ENCODE data around the gene UBASH3A. TPM values are rescaled to one million over a fixed set of nuclear protein-coding genes. Genes with fewer than 3 reads are reported as not detected.
A peak's percentile ranks its signal among the peaks of the same experiment; 100 is the strongest.

Gene UBASH3A
- total RNA-seq, 2 experiments from 2014 or later = 13.5 to 14.9 TPM

DNA sequence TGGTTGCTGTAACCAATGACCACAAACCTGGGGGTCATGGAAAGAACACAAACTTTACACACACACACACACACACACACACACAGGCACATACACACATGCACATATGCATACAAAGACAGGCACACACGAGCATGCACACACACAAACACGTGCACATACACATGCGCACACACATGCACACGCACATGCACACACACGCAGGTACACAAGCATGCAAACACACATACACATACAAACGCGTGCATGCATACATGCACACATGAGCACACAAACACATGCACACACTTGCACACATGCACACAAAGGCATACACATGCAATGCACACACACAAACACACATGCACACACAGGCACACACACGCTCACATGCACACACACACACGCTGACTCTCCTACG, 44.0 kb downstream of the UBASH3A start:
- peaks cover 26% of the 10 kb centered on the region for H3K4me1 Mint-ChIP-seq (ENCODE audit: low read depth)
- intact Hi-C loops (cut with micrococcal nuclease) = no loop called here

DNA sequence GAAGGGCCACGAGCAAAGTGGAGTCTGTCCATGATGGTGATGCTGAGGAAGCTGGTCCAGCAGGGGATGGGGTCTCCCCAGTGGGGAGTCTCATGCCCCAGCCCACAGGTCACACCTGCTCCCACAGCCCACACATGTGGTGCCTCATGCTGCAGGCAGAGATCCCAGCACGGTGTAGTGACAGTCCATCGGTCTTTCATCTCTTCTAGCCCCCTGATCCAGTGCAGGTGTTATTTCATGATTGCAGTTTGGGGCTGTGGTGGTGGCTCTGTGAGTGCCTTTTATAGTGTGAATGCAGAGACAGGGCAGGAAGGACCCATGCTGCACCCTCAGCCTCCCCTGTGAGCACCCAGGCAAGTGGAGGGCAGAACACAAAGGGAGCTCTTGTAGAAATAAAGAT, 45.0 kb downstream of the UBASH3A start:
- Mint-ChIP-seq H3K27me3 (ENCODE audit: low read depth) (no peaks in the 10 kb centered on the region), H3K4me1 (ENCODE audit: low read depth) (peaks cover 34% of the 10 kb centered on the region), H3K4me3 (no peak overlapping the region), H3K9me3 (no peaks in the 10 kb centered on the region), H3K27ac (no peak overlapping the region), H3K36me3 (ENCODE audit: low read depth) (peaks cover 12% of the 10 kb centered on the region)
- no peak for DNase-seq
- intact Hi-C loops (cut with micrococcal nuclease) = no loop called here
- CTCF ChIA-PET = interaction anchor here (0.6 to 4.0 kb wide), 6 partner anchors 39 to 139 kb away, joined by 3 to 23 read pairs (median 9); no protein-coding TSS in a partner anchor

More for the DNA sequence above, 44.0 kb downstream of the UBASH3A start:
- no peak overlapping the region for H3K4me3 Mint-ChIP-seq
- H3K27ac Mint-ChIP-seq = no peak overlapping the region
- no peaks in the 10 kb centered on the region for H3K27me3 Mint-ChIP-seq (ENCODE audit: low read depth)
- H3K9me3 Mint-ChIP-seq = no peaks in the 10 kb centered on the region
- CTCF ChIA-PET = interaction anchor here (1.0 kb wide), 1 partner anchor 38 kb away, joined by 3 read pairs; no protein-coding TSS in a partner anchor
- peaks cover 13% of the 10 kb centered on the region for H3K36me3 Mint-ChIP-seq (ENCODE audit: low read depth)
- no peak for DNase-seq

DNA sequence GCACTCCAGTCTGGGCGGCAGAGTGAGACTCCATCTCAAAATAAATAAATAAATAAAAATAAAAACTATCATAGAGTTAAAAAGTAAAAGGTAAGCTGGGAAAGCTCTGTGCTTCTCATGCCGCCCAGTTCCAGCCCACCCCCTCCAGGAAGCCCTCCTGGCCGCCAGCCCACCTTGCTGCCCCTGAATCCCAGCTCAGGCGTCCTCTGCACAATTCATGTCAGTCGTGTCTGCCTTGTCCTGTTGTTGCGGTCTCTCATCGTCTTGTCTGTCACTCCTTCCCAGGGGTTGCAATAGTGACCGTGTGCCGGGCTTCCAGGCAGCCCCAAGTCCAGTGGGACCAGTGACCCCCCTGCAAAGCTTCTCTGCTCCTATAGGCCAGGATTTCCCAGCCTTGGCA, 48.2 kb downstream of the UBASH3A start:
- intact Hi-C loops (cut with micrococcal nuclease) = loop anchor here (2.0 to 5.0 kb wide), 2 partner anchors 29 to 290 kb away; no protein-coding TSS in a partner anchor
- H3K27ac Mint-ChIP-seq = no peak overlapping the region
- CTCF ChIA-PET = interaction anchor here (0.6 to 4.0 kb wide), 4 partner anchors 15 to 125 kb away, joined by 3 to 23 read pairs (median 4); no protein-coding TSS in a partner anchor
- peaks cover 39% of the 10 kb centered on the region for H3K4me1 Mint-ChIP-seq (ENCODE audit: low read depth)
- H3K4me3 Mint-ChIP-seq = no peak overlapping the region
- no peak for DNase-seq
- H3K9me3 Mint-ChIP-seq = no peaks in the 10 kb centered on the region
- H3K36me3 Mint-ChIP-seq (ENCODE audit: low read depth) = peaks cover 4% of the 10 kb centered on the region
- no peaks in the 10 kb centered on the region for H3K27me3 Mint-ChIP-seq (ENCODE audit: low read depth)

DNA sequence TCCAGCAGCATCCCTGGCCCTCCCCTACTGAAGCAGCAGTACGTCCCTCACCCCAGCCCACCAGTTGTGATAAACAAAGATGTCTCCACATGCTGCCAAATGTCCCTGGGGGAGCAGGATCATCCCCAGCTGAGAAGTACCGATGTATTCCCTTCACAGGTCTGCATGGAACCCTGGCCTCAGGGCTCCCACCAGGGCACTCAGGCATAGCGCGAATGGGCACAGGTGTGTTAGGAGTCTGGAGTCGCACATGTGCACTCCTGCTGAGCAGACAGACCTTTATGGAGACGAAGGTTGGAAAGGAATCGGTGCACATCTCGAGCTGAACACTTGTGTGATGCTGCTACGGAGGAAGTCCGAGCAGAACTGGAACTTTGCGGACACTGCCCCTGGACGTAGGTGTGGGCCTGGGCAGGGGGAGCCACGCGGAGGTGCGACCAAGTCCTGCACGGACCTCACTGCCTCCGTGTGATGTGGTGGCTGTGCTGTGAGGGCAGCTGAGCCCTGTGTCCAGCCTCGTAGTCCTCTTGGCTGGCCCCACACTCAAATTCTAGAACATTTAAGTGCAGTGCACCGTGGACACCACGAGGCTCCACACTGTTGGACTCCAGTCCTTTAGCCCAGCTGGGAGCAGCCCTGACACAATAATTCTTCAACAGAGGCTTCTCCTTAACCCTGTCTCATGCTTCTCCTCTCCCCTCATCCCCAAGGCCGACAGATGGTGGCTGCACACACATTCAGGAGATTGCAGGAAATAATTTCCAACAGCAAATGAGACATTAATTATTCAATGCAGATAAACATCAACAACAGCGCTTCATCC, 48.9 kb downstream of the UBASH3A start:
- DNase-seq = no peak
- no peaks in the 10 kb centered on the region for H3K9me3 Mint-ChIP-seq
- intact Hi-C loops (cut with micrococcal nuclease) = loop anchor here (5.0 kb wide), 1 partner anchor 290 kb away; no protein-coding TSS in a partner anchor
- no peak overlapping the region for H3K27ac Mint-ChIP-seq
- H3K36me3 Mint-ChIP-seq (ENCODE audit: low read depth) = peaks cover 4% of the 10 kb centered on the region
- H3K27me3 Mint-ChIP-seq (ENCODE audit: low read depth) = no peaks in the 10 kb centered on the region
- no peak overlapping the region for H3K4me3 Mint-ChIP-seq
- H3K4me1 Mint-ChIP-seq (ENCODE audit: low read depth) = peaks cover 40% of the 10 kb centered on the region
- CTCF ChIA-PET = interaction anchor here (0.6 to 1.7 kb wide), 3 partner anchors 14 to 126 kb away, joined by 3 to 5 read pairs (median 4); no protein-coding TSS in a partner anchor

DNA sequence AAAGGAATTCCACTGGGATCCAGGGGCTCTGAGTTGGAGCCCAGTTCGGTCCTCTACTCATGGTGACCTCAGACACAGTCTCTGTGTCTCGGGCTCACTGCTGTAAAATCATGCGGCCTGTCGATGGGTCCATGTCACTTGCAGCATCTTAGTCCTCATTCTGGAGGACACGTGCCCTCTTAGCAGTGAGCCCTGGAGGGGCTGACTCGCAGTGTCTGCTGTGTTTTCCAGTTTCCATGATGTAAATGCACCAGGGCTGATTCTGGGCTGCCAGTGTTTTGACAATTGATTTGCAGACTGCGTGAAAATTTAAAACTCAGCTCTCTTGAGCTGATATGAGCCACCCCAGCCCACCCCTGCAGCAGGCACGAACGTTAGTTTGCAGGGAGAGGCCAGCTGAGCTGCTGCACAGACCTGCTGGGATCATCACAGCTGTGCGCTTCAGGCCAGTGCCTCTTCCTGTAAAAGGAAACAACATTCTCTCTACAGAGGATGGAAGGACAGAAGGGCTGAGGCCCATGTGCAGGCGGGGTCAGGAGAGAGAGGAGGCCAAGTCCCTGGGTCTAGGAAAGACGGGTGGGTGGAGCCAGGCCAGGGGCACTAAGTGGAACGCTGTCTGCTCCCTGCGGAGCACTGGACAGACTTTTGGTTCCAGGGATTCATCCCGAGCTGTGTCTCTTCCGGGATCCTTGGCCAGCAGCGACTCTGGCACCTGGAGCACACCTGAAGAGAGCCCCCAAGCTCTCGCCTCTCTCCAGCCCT, 49.7 kb downstream of the UBASH3A start:
- Mint-ChIP-seq H3K27ac (no peak overlapping the region), H3K36me3 (ENCODE audit: low read depth) (no peaks in the 10 kb centered on the region), H3K4me3 (no peak overlapping the region), H3K4me1 (ENCODE audit: low read depth) (peaks cover 37% of the 10 kb centered on the region), H3K27me3 (ENCODE audit: low read depth) (no peaks in the 10 kb centered on the region), H3K9me3 (no peaks in the 10 kb centered on the region)
- DNase-seq = no peak
- CTCF ChIA-PET = interaction anchor here (1.7 to 1.8 kb wide), 2 partner anchors 93 to 143 kb away, joined by 4 to 6 read pairs; no protein-coding TSS in a partner anchor
- intact Hi-C loops (cut with micrococcal nuclease) = loop anchor here (5.0 kb wide), 1 partner anchor 291 kb away; no protein-coding TSS in a partner anchor

DNA sequence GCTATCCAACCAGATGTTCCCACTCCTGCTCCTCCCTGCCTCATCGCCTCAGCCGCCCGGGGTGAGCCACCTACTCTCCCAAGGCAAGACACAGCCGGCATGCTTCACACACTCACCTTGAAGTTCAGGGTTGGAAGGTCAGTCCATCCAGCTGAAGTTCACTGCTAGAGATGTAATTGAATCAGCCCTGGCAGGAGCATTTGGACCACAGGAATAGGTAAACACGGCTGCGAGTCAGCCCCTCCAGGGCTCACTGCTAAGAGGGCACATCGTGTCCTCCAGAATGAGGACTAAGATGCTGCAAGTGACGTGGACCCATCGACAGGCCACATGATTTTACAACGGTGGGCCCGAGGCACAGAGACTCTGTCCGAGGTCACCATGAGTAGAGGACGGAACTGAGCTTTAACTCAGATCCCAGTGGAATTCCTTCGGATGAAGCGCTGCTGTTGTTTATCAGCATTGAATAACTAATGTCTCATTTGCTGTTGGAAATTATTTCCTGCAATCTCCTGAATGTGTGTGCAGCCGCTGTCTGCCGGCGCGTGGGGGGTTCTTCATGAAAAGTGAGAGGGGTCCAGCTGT, 50.4 kb downstream of the UBASH3A start:
- intact Hi-C loops (cut with micrococcal nuclease) = loop anchor here (5.0 kb wide), 1 partner anchor 292 kb away; no protein-coding TSS in a partner anchor
- Mint-ChIP-seq H3K4me1 (ENCODE audit: low read depth) (peaks cover 37% of the 10 kb centered on the region), H3K27ac (no peak overlapping the region), H3K9me3 (no peaks in the 10 kb centered on the region), H3K27me3 (ENCODE audit: low read depth) (no peaks in the 10 kb centered on the region), H3K36me3 (ENCODE audit: low read depth) (no peaks in the 10 kb centered on the region), H3K4me3 (no peak overlapping the region)
- CTCF ChIA-PET = interaction anchor here (1.0 to 1.8 kb wide), 2 partner anchors 61 to 144 kb away, joined by 3 to 6 read pairs; no protein-coding TSS in a partner anchor
- DNase-seq = no peak

DNA sequence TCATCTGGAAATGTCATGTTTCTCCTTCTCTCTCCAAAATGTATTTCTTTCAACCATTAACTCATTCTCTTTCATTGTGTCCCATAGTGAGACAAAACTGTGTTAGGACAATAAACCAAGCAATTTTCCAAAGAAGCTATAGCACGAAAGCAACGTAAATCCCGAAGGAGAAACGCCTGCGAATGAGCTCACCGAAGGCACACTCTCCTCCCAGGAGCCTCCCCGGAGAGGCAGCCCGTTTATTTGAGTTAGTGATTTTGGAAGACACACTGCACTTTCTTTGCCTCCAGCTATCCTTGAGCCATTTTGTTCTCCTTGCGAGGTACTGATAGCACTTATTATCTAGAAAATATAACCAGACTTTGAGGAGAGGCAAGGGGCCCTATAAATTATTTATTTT, 51.1 kb downstream of the UBASH3A start:
- CTCF ChIA-PET = interaction anchor here (1.0 to 2.5 kb wide), 4 partner anchors 62 to 144 kb away, joined by 3 to 14 read pairs (median 6); no protein-coding TSS in a partner anchor
- intact Hi-C loops (cut with micrococcal nuclease) = loop anchor here (5.0 kb wide), 1 partner anchor 292 kb away; no protein-coding TSS in a partner anchor
- Mint-ChIP-seq H3K9me3 (no peaks in the 10 kb centered on the region), H3K27me3 (ENCODE audit: low read depth) (no peaks in the 10 kb centered on the region), H3K4me1 (ENCODE audit: low read depth) (peaks cover 36% of the 10 kb centered on the region), H3K4me3 (no peak overlapping the region), H3K36me3 (ENCODE audit: low read depth) (no peaks in the 10 kb centered on the region), H3K27ac (no peak overlapping the region)
- DNase-seq = no peak

DNA sequence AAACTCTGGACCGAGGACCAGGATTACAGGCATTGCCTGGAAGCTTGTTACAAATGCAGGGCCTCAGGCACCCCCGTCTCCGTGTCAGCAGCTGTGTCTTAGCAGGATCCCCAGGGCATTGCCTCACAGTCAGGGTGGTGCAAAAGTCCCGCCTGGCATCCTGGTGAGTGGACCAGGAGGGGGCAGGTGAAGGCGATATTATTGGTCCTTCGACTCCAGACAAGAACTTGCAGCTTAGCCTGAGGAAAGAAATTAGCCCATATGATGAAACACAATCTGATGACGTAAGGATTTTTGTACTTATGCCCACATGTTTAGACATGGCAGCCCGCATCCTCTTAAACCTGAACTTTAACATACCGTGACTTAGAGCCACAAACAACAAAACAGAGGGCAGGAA, 51.5 kb downstream of the UBASH3A start:
- Mint-ChIP-seq H3K4me1 (ENCODE audit: low read depth) (peaks cover 36% of the 10 kb centered on the region), H3K27ac (no peak overlapping the region), H3K36me3 (ENCODE audit: low read depth) (no peaks in the 10 kb centered on the region), H3K9me3 (no peaks in the 10 kb centered on the region), H3K27me3 (ENCODE audit: low read depth) (no peaks in the 10 kb centered on the region), H3K4me3 (no peak overlapping the region)
- DNase-seq = no peak
- CTCF ChIA-PET = interaction anchor here (1.8 to 2.5 kb wide), 3 partner anchors 74 to 145 kb away, joined by 6 to 14 read pairs (median 6); no protein-coding TSS in a partner anchor
- intact Hi-C loops (cut with micrococcal nuclease) = no loop called here

DNA sequence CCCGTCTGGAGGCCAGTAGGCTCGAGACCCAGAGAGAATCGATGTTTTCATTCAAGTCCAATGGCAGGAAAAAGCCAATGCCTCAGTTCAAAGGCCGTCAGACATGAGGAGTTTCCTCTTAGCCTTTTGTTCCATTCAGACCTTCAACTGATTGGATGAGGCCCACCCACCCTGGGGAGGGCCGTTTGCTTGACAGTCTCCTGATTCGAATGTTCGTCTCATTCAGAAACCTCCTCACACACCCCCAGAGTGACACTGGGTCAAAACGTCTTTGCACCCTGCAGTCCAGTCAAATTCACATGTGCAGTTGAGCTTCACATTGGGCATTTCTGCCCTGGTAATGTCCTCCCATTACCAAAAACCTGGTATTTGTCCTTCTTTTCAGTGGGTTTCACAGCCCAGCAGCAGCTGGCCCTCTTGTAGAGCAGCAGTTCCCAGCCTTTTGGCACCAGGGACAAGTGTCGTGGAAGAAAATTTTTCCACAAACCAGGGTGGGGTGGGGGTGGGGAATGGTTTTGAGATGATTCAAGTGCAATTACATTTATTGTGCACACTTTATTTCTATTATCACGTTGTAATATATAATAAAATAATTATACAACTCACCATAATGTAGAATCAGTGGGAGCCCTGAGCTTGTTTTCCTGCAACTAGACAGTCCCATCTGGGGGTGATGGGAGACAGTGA, 52.2 kb downstream of the UBASH3A start:
- intact Hi-C loops (cut with micrococcal nuclease) = loop anchor here (2.0 kb wide), 1 partner anchor 71 kb away; no protein-coding TSS in a partner anchor
- no peak for DNase-seq
- Mint-ChIP-seq H3K36me3 (ENCODE audit: low read depth) (no peaks in the 10 kb centered on the region), H3K4me3 (no peak overlapping the region), H3K27me3 (ENCODE audit: low read depth) (no peaks in the 10 kb centered on the region), H3K9me3 (no peaks in the 10 kb centered on the region), H3K4me1 (ENCODE audit: low read depth) (peaks cover 37% of the 10 kb centered on the region), H3K27ac (no peak overlapping the region)
- CTCF ChIA-PET = interaction anchor here (0.7 to 2.5 kb wide), 8 partner anchors 11 to 147 kb away, joined by 3 to 14 read pairs (median 4); no protein-coding TSS in a partner anchor

DNA sequence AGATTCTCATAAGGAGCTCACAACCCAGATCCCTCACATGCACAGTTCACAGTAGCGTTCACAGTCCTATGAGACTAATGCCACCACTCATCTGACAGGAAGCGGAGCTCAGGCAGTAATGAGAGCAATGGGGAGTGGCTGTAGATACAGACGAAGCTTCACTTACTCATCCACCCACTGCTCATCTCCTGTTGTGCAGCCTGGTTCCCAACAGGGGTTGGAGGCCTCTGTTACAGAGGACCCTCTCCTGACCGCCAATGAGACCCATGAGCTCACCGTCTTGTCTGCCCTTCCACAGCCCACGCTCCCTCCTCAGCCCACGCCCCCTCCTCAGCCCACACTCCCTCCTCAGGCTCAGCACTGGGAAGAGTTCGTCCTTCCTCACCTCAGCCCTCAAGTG, 52.8 kb downstream of the UBASH3A start:
- CTCF ChIA-PET = interaction anchor here (0.7 to 2.5 kb wide), 8 partner anchors 11 to 147 kb away, joined by 3 to 14 read pairs (median 4); no protein-coding TSS in a partner anchor
- H3K27me3 Mint-ChIP-seq (ENCODE audit: low read depth) = no peaks in the 10 kb centered on the region
- peak; percentile 83 for DNase-seq
- no peaks in the 10 kb centered on the region for H3K9me3 Mint-ChIP-seq
- no peaks in the 10 kb centered on the region for H3K36me3 Mint-ChIP-seq (ENCODE audit: low read depth)
- no peak overlapping the region for H3K4me3 Mint-ChIP-seq
- H3K27ac Mint-ChIP-seq = peak overlapping the region; percentile 57
- H3K4me1 Mint-ChIP-seq (ENCODE audit: low read depth) = peaks cover 42% of the 10 kb centered on the region
- intact Hi-C loops (cut with micrococcal nuclease) = loop anchor here (2.0 kb wide), 1 partner anchor 70 kb away; no protein-coding TSS in a partner anchor

DNA sequence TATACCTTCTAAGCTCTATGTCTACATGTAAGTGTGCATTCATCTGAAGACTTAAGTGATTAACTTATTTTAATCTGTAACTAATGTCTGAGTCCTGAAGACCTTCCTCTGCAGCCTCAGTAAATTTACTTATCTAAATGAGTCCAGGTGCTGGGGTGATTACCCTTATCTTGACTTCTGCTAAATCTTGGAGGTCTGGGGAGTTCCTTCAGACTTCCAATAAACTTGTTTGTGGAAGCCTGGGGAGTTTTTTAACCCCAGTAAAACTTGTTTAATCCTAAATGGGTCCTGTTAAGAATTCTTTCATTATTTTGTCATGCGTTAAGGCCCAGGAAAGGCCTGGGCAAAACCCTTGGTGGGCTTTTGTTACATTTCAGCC, 55.4 kb downstream of the UBASH3A start:
- no peak for DNase-seq
- intact Hi-C loops (cut with micrococcal nuclease) = no loop called here
- no peak overlapping the region for H3K27ac Mint-ChIP-seq
- CTCF ChIA-PET = interaction anchor here (1.0 to 1.8 kb wide), 3 partner anchors 10 to 200 kb away, joined by 3 to 4 read pairs (median 3); no protein-coding TSS in a partner anchor
- peaks cover 59% of the 10 kb centered on the region for H3K4me1 Mint-ChIP-seq (ENCODE audit: low read depth)
- H3K27me3 Mint-ChIP-seq (ENCODE audit: low read depth) = no peaks in the 10 kb centered on the region
- no peaks in the 10 kb centered on the region for H3K9me3 Mint-ChIP-seq
- H3K4me3 Mint-ChIP-seq = no peak overlapping the region
- H3K36me3 Mint-ChIP-seq (ENCODE audit: low read depth) = no peaks in the 10 kb centered on the region
